ENCODE data around the gene VWA8. TPM values are rescaled to one million over a fixed set of nuclear protein-coding genes. Genes with fewer than 3 reads are reported as not detected.

The VWA8 gene
- total and polyA plus RNA-seq, 4 donors = 4.7 to 26.3 (median 11.9) TPM

DNA sequence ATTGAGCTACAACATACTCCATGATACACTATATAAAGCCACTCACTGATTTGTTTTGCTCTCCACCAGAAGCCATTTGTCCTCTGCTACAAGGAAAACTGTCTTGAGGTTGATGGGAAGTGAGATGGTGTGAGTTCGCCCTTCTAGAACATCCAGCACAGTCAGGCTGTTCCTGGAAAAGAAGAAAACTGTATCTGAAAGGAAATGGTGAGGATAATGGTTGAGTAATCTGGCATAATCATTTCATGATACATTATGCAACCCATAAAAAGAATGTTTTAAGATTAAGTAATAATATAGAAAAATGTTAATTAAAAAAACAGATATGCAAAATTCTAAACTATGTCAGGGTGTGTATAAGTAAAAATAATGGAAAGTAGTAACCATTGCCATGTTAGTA is 269.6 kb downstream of the VWA8 start:
- no peak for DNase-seq
- peaks cover 0 to 19% (median 3%) of the 10 kb centered on the region in 5 donors for H3K4me1 ChIP-seq (ENCODE audit: control insufficient read depth in 5 of 5, insufficient read depth in 5 of 5, low read length in 5 of 5)

DNA sequence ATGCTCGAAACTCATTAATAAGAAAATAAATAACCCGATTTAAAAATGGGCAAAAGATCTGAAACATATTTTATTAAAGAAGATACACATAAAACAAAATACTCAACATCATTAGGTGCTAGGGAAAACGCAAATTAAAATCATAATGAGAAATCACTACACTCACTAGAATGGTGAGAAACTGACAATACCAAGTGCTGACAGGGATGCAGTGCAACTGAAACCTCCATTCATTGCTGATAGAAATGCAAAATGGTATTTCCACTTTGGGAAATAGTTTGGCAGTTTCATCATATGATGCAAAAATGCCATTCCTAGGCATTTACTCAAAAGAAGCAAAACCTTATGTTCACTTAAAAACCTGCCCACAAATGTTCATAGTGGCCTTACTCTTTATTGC is 278.1 kb downstream of the VWA8 start:
- Histone ChIP-seq H3K27me3 (ENCODE audit: control insufficient read depth in 3 of 3, insufficient read depth in 3 of 3, low read length in 2 of 3) (no peaks in the 10 kb centered on the region), H3K4me3 (no peak overlapping the region), H3K9ac (ENCODE audit: insufficient read depth in 1 of 2, low read length in 2 of 2) (no peak overlapping the region), H3K27ac (ENCODE audit: low read depth in 1 of 2, low read length in 1 of 2) (no peak overlapping the region), H3K9me3 (ENCODE audit: control insufficient read depth in 4 of 4, insufficient read depth in 3 of 4, low read length in 3 of 4) (no peaks in the 10 kb centered on the region), H3K36me3 (ENCODE audit: control insufficient read depth in 4 of 4, insufficient read depth in 4 of 4, low read length in 4 of 4) (peaks cover 3 to 14% (median 4%) of the 10 kb centered on the region in 4 donors), H3K4me1 (ENCODE audit: control insufficient read depth in 5 of 5, insufficient read depth in 5 of 5, low read length in 5 of 5) (peaks cover 0 to 9% (median 2%) of the 10 kb centered on the region in 5 donors)
- ATAC-seq (ENCODE audit: insufficient read depth, low FRiP score) (no peak), DNase-seq (no peak)
- 97 to 99% methylated on average over 3 of the region's 3 CpGs for WGBS, 2 donors
- TF ChIP-seq, protein P1, sequence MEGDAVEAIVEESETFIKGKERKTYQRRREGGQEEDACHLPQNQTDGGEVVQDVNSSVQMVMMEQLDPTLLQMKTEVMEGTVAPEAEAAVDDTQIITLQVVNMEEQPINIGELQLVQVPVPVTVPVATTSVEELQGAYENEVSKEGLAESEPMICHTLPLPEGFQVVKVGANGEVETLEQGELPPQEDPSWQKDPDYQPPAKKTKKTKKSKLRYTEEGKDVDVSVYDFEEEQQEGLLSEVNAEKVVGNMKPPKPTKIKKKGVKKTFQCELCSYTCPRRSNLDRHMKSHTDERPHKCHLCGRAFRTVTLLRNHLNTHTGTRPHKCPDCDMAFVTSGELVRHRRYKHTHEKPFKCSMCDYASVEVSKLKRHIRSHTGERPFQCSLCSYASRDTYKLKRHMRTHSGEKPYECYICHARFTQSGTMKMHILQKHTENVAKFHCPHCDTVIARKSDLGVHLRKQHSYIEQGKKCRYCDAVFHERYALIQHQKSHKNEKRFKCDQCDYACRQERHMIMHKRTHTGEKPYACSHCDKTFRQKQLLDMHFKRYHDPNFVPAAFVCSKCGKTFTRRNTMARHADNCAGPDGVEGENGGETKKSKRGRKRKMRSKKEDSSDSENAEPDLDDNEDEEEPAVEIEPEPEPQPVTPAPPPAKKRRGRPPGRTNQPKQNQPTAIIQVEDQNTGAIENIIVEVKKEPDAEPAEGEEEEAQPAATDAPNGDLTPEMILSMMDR (IDR thresholded peaks at IDR 0.05; ENCODE audit: control extremely low read depth, extremely low read depth) = no peak

More for the DNA sequence above, 269.6 kb downstream of the VWA8 start:
- Histone ChIP-seq H3K9ac (ENCODE audit: insufficient read depth in 1 of 2, low read length in 2 of 2) (no peak overlapping the region), H3K27me3 (ENCODE audit: control insufficient read depth in 3 of 3, insufficient read depth in 3 of 3, low read length in 2 of 3) (no peaks in the 10 kb centered on the region), H3K27ac (ENCODE audit: low read depth in 1 of 2, low read length in 1 of 2) (no peak overlapping the region), H3K9me3 (ENCODE audit: control insufficient read depth in 4 of 4, insufficient read depth in 3 of 4, low read length in 3 of 4) (no peaks in the 10 kb centered on the region), H3K36me3 (ENCODE audit: control insufficient read depth in 4 of 4, insufficient read depth in 4 of 4, low read length in 4 of 4) (peaks cover 0 to 6% (median 4%) of the 10 kb centered on the region in 4 donors), H3K4me3 (no peak overlapping the region)
- 56 to 84% methylated on average over 1 of the region's 1 CpG for WGBS, 2 donors
- ATAC-seq (ENCODE audit: insufficient read depth, low FRiP score) = no peak
- TF ChIP-seq, protein P1 (IDR thresholded peaks at IDR 0.05; ENCODE audit: control extremely low read depth, extremely low read depth) = no peak

DNA sequence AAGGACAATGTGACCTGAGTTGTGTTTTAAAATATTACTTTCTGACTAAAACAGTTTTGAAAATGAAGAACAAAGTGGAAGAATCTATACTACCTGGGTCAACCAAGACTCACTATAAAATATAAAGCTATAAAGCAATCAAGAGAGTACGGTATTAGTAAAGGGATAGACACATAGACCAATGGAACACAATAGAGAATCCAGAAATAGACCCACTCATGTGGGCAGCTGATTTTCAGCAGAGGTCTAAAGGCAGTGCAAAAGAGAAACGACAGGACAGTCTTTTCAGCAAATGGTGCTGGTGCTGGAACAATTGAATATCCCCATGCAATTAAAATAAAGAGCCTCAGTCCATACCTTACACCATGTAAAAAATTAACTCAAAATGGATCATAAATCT is 278.9 kb downstream of the VWA8 start:
- no peaks in the 10 kb centered on the region for H3K9me3 ChIP-seq (ENCODE audit: control insufficient read depth in 4 of 4, insufficient read depth in 3 of 4, low read length in 3 of 4)
- no peak overlapping the region for H3K27ac ChIP-seq (ENCODE audit: low read depth in 1 of 2, low read length in 1 of 2)
- H3K4me3 ChIP-seq = no peak overlapping the region
- 82 to 91% methylated on average over 2 of the region's 2 CpGs for WGBS, 2 donors
- TF ChIP-seq, protein P1 (IDR thresholded peaks at IDR 0.05; ENCODE audit: control extremely low read depth, extremely low read depth) = no peak
- ATAC-seq (ENCODE audit: insufficient read depth, low FRiP score) (no peak), DNase-seq (no peak)
- H3K27me3 ChIP-seq (ENCODE audit: control insufficient read depth in 3 of 3, insufficient read depth in 3 of 3, low read length in 2 of 3) = no peaks in the 10 kb centered on the region
- H3K9ac ChIP-seq (ENCODE audit: insufficient read depth in 1 of 2, low read length in 2 of 2) = no peak overlapping the region
- H3K4me1 ChIP-seq (ENCODE audit: control insufficient read depth in 5 of 5, insufficient read depth in 5 of 5, low read length in 5 of 5) = peaks cover 0 to 9% (median 2%) of the 10 kb centered on the region in 5 donors
- peaks cover 3 to 17% (median 4%) of the 10 kb centered on the region in 4 donors for H3K36me3 ChIP-seq (ENCODE audit: control insufficient read depth in 4 of 4, insufficient read depth in 4 of 4, low read length in 4 of 4)

DNA sequence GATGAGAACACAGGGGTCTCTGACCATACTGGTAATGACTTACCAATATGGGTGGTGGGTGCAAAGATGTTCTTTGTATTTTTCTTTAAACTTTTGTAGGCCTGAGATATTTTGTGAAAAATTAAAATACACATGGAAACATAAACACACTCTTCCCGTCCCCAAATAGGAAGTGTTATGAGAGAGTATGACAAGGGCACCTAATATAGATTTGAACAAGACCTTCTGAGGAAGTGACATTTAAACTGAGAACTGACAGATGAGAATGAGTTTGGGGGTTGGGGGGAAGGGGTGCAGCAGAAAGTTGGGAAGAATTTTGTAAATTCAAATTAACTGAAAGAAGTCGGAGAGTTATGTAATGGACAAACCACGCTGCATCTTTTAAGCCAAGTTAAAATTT is 279.3 kb downstream of the VWA8 start:
- Histone ChIP-seq H3K36me3 (ENCODE audit: control insufficient read depth in 4 of 4, insufficient read depth in 4 of 4, low read length in 4 of 4) (peaks cover 3 to 15% (median 3%) of the 10 kb centered on the region in 4 donors), H3K9me3 (ENCODE audit: control insufficient read depth in 4 of 4, insufficient read depth in 3 of 4, low read length in 3 of 4) (no peaks in the 10 kb centered on the region), H3K9ac (ENCODE audit: insufficient read depth in 1 of 2, low read length in 2 of 2) (no peak overlapping the region), H3K4me3 (no peak overlapping the region), H3K4me1 (ENCODE audit: control insufficient read depth in 5 of 5, insufficient read depth in 5 of 5, low read length in 5 of 5) (peaks cover 0 to 9% (median 2%) of the 10 kb centered on the region in 5 donors), H3K27me3 (ENCODE audit: control insufficient read depth in 3 of 3, insufficient read depth in 3 of 3, low read length in 2 of 3) (no peaks in the 10 kb centered on the region), H3K27ac (ENCODE audit: low read depth in 1 of 2, low read length in 1 of 2) (no peak overlapping the region)
- DNase-seq (no peak), ATAC-seq (ENCODE audit: insufficient read depth, low FRiP score) (no peak)
- TF ChIP-seq, protein P1 (IDR thresholded peaks at IDR 0.05; ENCODE audit: control extremely low read depth, extremely low read depth) = no peak
- WGBS, 2 donors = 44 to 55% methylated on average over 3 of the region's 3 CpGs

Data from lung (tissue), 12 donors.